ENCODE measurements around the gene RFX7. TPM values are rescaled to one million over a fixed set of nuclear protein-coding genes. Genes with fewer than 3 reads are reported as not detected.

RFX7 gene
- total RNA-seq, 1 donor from 2014 or later: 51.2 TPM

DNA sequence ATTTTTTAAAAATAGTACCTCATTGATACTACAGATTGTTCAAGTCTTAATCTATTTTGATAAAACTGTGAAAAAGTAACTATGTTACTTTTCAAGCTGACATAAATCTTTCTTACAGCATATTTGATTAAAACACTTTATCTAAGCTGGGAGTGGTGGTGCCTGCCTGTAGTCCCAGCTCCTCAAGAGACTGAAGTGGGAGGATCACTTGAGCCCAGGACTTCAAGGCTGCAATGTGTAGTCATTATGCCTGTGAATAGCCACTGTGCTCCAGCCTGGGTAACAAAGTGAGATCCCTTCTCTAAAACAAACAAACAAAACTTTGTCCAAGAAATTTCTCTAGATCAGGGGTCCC, 190.7 kb downstream of the RFX7 start:
- H3K4me1 Mint-ChIP-seq: peaks cover 25% of the 10 kb centered on the region
- peak overlapping the region; percentile 92 for H3K27ac Mint-ChIP-seq
- DNase-seq (ENCODE audit: low spot score in 2 of 2, unreplicated experiment in 2 of 2): no peak
- no peak overlapping the region for H3K4me3 Mint-ChIP-seq
- H3K36me3 Mint-ChIP-seq: no peaks in the 10 kb centered on the region
- TF ChIP-seq, protein P1, sequence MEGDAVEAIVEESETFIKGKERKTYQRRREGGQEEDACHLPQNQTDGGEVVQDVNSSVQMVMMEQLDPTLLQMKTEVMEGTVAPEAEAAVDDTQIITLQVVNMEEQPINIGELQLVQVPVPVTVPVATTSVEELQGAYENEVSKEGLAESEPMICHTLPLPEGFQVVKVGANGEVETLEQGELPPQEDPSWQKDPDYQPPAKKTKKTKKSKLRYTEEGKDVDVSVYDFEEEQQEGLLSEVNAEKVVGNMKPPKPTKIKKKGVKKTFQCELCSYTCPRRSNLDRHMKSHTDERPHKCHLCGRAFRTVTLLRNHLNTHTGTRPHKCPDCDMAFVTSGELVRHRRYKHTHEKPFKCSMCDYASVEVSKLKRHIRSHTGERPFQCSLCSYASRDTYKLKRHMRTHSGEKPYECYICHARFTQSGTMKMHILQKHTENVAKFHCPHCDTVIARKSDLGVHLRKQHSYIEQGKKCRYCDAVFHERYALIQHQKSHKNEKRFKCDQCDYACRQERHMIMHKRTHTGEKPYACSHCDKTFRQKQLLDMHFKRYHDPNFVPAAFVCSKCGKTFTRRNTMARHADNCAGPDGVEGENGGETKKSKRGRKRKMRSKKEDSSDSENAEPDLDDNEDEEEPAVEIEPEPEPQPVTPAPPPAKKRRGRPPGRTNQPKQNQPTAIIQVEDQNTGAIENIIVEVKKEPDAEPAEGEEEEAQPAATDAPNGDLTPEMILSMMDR (IDR thresholded peaks at IDR 0.05; ENCODE audit: unreplicated experiment): no peak
- no peaks in the 10 kb centered on the region for H3K27me3 Mint-ChIP-seq (ENCODE audit: low read depth)
- no peaks in the 10 kb centered on the region for H3K9me3 Mint-ChIP-seq

DNA sequence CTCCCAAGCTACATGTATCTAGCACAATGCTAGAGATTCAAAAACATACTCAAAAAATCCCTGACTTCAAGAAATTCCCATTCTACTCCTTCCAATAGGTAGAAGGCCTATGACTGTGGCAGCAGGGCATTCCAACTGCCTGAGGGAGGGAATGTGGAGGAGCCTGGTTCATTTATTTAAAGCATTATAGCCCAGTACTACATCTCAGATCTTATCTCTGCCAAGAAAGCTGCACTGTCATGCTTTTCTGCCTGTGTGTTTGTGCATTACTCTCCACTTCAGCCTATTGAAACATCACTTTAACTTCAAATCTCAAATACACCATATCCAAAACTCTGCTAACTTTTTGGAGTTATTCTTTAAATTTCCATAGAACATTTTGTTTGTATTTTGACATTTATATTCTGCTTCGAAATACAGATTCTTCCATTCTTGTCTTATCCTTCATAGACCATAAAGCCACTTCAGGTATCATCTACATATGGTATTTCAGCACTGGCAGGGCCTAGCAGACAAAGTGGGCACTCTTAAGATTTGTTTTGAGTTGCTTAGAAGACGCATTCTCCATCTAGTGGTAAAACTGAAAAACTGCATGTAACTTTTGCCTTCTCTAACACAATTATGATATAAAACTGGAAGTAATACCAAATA, 191.2 kb downstream of the RFX7 start:
- TF ChIP-seq, protein P1 (IDR thresholded peaks at IDR 0.05; ENCODE audit: unreplicated experiment): peak; percentile 84
- Mint-ChIP-seq H3K36me3 (no peaks in the 10 kb centered on the region), H3K4me1 (peaks cover 25% of the 10 kb centered on the region), H3K9me3 (peaks cover 5% of the 10 kb centered on the region), H3K27ac (peak overlapping the region; percentile 92), H3K4me3 (no peak overlapping the region), H3K27me3 (ENCODE audit: low read depth) (no peaks in the 10 kb centered on the region)
- DNase-seq (ENCODE audit: low spot score in 2 of 2, unreplicated experiment in 2 of 2): no peak

DNA sequence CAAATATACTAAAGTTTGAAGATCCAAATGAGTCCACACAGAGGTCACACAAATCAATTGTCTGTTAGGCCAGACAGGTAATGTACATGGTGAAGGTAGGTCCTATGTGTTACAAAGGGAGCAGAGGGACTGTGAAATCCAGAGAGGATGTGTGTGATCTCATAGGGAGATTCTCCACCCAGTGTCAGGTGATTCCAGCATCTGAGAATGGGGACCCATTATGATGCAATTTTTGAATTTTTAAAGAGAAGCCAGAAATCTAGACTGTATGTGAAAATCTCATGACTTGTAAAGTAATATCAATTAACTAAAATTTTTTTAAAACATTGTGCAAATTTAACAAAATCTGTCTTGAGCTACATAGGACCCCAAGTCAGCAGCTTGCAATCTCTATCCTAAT, 192.0 kb downstream of the RFX7 start:
- TF ChIP-seq, protein P1 (IDR thresholded peaks at IDR 0.05; ENCODE audit: unreplicated experiment): no peak
- Mint-ChIP-seq H3K36me3 (no peaks in the 10 kb centered on the region), H3K4me1 (peaks cover 25% of the 10 kb centered on the region), H3K9me3 (peaks cover 8% of the 10 kb centered on the region), H3K4me3 (no peak overlapping the region), H3K27me3 (ENCODE audit: low read depth) (no peaks in the 10 kb centered on the region), H3K27ac (peak overlapping the region; percentile 92)
- no peak for DNase-seq (ENCODE audit: low spot score in 2 of 2, unreplicated experiment in 2 of 2)

DNA sequence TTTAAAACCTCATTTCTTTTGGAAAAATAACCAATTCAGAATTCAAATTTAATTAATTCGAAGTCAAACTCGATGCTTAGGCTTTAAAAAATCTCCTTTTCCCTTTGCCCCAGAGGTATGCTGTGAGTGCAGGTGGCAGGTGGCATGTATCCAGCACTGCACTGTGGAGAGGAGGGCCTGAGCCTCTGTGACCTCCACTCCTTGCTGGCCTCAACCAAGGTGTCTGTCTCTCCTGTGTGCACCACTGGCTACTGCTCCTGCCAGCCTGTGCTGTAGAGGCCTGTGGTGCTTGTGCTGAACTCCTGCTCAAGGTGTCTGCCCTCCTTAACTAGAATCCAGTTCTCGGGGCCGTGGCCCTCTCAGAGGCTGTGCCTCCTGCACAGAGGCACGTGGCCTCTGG, 194.1 kb downstream of the RFX7 start:
- H3K27ac Mint-ChIP-seq: no peak overlapping the region
- H3K9me3 Mint-ChIP-seq: peaks cover 12% of the 10 kb centered on the region
- DNase-seq (ENCODE audit: low spot score in 2 of 2, unreplicated experiment in 2 of 2): no peak
- H3K36me3 Mint-ChIP-seq: no peaks in the 10 kb centered on the region
- TF ChIP-seq, protein P1 (IDR thresholded peaks at IDR 0.05; ENCODE audit: unreplicated experiment): no peak
- H3K4me3 Mint-ChIP-seq: no peak overlapping the region
- H3K4me1 Mint-ChIP-seq: peaks cover 33% of the 10 kb centered on the region
- no peaks in the 10 kb centered on the region for H3K27me3 Mint-ChIP-seq (ENCODE audit: low read depth)

DNA sequence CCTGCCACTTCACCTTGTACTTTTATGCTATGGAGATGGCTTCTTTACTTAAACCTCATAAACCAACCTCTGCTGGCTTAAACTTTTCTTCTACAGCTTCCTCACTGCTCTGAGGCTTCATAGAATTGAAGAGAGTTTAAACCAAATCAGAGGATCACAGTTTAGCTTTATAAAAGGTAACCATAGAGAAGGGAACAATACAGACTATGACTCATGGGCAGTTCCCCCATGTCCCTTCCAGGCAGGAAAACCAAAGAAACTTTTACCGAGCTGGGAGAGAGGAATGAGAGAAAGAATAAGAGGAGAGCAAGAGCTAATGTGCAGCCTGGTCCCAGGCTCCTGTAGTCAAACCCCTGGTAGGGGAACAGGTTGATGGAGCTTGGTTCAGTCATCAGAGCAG, 196.3 kb downstream of the RFX7 start:
- Mint-ChIP-seq H3K4me3 (no peak overlapping the region), H3K36me3 (no peaks in the 10 kb centered on the region)

More for the DNA sequence above, 196.3 kb downstream of the RFX7 start:
- peaks cover 37% of the 10 kb centered on the region for H3K4me1 Mint-ChIP-seq
- no peak overlapping the region for H3K27ac Mint-ChIP-seq
- no peak for DNase-seq (ENCODE audit: low spot score in 2 of 2, unreplicated experiment in 2 of 2)
- peaks cover 12% of the 10 kb centered on the region for H3K9me3 Mint-ChIP-seq
- no peaks in the 10 kb centered on the region for H3K27me3 Mint-ChIP-seq (ENCODE audit: low read depth)
- TF ChIP-seq, protein P1 (IDR thresholded peaks at IDR 0.05; ENCODE audit: unreplicated experiment): no peak

Measured in mesothelial cell of epicardium (in vitro differentiated cells).